GM19438 (cell line): Measurements from ENCODE around the gene ENKD1.

Experiments used
- ATAC-seq: cut with Tn5 transposase; IDR thresholded peaks from one replicate; pipeline ENCODE4 v1.9.1; 2021; ENCODE audit warnings: low read depth; ENCODE audit not compliant: unreplicated experiment

Gene ENKD1

DNA sequence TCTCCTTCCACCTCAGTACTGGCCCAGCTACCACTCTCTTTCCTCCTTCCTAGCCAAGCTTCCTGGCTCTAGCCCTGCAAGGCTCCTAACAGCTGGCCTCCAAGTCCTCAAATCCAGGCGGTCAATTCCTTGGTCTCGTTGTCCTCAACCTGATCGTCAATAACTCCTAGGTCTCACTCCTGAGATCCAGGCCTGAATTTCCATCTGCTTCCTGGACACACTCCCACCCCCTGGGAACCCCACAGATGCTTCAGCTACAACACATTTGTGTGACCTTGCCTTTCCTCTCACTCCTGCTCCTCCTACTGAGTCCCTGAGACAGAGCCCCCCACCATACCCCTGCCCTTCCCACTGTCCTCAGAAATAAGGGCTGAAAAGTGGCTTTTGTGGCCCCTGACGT lies 2.3 kb downstream of the ENKD1 start:
- no peak for ATAC-seq

GRCh38 chr16:67663877-67664222 lies 2.7 kb downstream of the ENKD1 start:
- ATAC-seq, result no peak

DNA sequence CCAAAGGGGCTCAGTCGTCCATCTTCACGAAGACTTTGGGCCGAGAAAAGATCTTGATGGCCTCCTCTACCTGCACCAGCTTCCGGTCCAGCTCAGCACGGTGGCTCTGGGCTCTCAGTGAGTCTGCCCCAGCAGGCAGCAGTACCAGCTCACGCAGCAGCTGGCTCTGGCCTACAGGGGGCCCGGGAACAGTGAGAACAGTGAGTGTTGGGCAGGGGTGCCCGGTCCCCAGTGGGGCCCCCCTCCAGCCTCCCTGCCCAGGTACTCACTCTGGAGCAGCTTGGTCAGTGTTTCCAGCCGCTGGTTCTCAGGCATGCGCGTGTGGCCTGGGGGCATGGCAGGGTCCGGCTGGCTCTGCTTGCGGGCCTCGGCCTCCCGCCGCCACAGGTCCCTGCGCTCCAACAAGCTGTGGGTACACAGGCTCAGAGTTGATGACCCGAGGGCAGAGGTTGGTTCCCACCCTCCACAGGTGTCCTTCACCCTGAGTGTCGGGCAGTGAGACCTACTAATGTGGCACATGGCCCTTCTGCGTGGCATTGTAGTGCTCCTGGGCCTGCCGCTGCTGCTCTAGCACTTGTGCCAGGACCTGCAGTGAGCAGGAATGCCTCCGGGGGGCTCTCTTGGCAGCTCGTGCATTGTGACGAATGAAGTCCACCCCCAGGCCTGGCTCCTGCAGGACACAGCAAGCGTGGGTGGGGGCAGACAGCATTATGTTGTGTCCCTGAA lies 3.2 kb downstream of the ENKD1 start:
- ATAC-seq, result no peak

DNA sequence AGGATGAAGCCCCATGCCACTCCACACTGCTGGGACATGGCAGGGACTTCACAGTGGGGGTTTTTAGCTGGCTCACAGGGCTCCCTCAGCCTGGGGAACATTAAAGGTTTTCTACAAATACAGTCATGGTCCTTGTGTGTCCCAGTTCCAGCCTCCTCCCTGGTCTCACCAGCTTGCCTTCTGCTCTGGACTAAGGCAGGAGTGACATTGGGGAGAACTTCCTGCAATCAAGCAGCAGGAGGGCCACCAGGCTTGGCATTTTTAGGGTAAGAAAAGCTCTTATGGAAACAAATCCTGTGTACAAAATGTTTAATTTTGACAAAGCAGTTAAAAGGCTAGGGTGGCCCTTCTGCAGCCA lies 3.9 kb downstream of the ENKD1 start:
- no peak for ATAC-seq

- no peak for ATAC-seq
These were observed 4.5 kb downstream of the ENKD1 start for GRCh38 chr16:67661886-67662652.

DNA sequence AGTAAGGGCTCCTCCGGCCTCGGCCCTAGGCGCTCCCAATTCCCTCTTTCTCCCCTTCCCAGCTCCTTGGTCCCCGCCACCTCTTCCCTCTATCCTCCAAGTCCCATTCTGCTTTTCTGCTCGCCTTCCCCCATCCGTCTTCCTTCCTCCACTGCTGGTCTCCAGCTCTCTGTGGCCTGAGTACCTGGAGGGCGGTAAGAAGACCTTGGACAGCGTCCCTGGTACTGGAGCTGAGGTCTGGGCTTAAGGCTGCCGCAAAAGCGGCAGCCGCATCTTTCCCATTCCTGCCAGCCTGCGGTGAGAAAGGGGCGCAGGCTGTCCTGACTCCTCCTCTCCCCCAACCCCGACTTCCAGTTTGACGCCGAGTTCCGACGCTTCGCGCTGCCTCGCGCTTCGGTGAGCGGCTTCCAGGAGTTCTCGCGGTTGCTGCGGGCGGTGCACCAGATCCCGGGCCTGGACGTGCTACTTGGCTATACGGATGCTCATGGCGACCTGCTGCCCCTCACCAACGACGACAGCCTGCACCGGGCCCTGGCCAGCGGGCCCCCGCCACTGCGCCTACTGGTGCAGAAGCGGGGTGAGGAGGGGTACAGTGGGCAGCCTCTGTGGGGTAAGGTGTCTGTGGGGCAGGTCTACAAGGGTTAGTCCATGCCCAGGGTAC lies 5.3 kb downstream of the ENKD1 start:
- no peak for ATAC-seq

GRCh38 chr16:67660564-67661028 lies 6.0 kb downstream of the ENKD1 start, which contains the start of gene PARD6A:
TSS of gene PARD6A (plus strand) at chr16:67660960. CDS start at chr16:67661039, 79 bp downstream.
- ATAC-seq, result peak; percentile 79

- peak; percentile 57 for ATAC-seq
These were observed 6.6 kb downstream of the ENKD1 start, which contains the start of gene ACD for GRCh38 chr16:67659675-67660563. TSS of gene ACD (minus strand) at chr16:67660260. CDS start at chr16:67660220, 40 bp downstream.

- no peak for ATAC-seq
These were observed 7.5 kb downstream of the ENKD1 start for GRCh38 chr16:67658849-67659674.

- no peak for ATAC-seq
These were observed 8.6 kb downstream of the ENKD1 start for GRCh38 chr16:67657751-67658518.

DNA sequence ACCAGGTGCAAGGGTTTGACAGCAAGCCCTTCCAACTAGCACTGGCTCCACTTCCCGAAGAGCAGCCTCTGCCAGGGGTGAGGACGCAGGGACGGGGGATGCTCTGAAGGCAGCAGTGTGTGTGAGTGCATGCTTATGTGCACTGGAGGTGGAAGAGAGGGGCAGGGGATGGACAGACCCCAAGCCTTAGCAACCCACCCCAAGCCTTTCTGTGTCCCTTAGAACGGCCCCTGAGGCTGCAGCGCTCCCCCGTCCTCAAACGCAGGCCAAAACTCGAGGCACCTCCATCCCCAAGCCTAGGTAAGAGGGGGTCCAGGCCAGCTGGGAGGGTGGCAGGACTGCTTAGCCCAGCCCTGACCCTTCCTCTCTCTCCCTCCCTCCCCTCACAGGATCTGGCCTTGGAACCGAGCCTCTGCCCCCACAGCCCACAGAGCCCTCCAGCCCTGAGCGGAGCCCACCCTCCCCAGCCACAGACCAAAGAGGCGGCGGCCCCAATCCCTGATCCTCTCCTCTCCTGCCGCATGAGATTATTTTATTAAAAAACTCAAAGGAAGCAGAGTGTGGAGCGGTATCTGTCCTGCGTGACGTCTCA lies 9.4 kb downstream of the ENKD1 start:
- ATAC-seq, result no peak

- no peak for ATAC-seq
These were observed 10.1 kb downstream of the ENKD1 start for GRCh38 chr16:67656344-67657016.

DNA sequence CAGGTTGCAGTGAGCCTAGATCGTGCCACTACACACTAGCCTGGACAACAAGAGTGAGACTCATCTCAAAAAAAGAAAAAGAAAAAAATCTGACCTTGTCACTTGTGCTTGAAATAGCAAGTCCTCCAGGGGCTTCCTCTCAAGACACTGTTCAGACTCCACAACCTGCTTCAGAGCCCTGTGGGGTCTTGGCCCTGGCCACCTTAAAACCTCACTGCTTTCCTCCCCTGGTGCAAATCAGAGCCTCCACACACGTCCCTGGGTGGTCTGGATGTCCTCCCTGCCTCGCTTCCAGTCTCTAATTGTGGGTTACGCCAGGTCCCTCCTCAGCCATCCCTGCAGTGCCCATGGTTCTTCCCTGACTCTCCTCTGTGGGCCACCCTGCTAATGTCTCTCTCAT lies 11.2 kb downstream of the ENKD1 start:
- ATAC-seq, result no peak

DNA sequence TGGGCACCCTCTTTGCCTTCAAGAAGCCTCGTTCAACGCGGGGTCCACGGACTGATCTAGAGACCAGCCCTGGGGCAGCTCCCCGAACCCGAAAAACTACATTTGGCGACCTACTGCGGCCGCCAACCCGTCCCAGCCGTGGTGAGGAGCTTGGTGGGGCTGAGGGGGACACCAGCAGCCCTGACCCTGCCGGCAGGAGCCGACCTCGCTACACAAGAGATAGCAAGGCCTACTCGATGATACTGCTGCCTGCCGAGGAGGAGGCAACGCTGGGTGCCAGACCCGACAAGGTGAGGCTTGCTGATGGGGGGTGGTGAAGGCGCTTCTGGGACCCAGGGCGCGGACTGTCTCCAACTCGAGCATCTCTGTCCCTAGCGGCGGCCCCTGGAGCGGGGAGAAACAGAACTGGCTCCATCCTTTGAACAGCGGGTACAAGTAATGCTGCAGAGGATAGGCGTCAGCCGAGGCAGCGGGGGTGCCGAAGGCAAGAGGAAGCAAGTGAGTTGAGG lies 12.1 kb downstream of the ENKD1 start:
- ATAC-seq, result no peak

DNA sequence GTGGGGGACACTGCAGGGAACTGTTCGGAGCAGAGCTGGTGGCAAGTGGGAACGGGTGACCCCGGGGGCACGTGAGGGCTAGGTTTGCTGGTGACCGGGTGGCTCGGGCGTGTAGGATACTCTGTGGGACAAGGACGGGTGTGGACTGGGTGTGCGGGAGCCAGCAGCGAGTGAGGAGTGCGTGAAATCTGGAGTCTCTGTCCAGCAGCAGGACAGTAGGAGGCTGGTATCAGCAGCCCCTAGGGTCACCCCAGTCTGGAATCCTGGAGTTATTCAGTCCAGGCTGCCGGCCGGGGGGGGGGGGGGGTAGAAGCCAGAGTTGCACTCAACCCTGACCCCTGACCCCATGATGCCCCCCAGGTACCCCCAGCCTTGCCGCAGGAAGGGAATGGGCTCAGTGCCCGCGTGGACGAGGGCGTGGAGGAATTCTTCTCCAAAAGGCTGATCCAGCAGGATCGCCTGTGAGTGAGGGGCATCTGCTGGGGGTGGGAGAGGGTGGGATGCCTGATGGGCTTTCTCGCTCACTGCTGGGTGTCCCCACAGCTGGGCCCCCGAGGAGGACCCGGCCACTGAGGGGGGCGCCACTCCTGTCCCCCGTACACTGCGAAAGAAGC lies 12.7 kb downstream of the ENKD1 start:
- no peak for ATAC-seq

DNA sequence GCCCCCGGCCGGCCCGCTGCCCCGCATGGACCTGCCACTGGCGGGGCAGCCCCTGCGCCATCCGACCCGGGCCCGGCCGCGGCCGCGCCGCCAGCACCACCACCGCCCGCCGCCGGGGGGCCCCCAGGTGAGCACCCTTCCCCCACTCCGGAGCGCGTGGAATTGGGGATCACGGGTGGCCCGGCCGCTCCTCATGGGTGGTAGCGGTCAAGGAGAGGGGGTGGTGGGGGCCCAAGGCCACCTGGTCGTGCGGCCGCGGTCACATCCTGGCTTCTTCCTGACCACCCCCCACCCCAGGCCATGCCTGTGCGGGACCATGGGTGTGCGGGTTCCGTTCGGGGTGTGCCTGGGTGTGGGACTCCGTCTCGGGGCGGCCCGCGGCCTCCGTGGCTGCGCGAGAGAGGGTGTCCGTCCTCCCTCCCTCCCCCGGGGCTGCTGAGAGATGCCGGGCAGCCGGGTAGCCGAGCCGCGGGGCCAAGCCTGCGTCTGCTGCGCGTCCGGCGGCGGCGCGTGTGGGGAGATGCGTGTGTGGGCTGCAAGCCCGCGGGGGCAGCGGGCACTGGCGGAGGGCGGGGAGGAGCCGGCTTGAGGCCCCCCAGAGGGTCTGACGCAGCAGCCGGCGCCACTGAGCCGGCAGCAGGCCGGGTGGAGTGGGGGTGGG lies 13.3 kb downstream of the ENKD1 start:
- ATAC-seq, result no peak
